ENCODE data around the gene SYNPR. TPM values are rescaled to one million over a fixed set of nuclear protein-coding genes. Genes with fewer than 3 reads are reported as not detected.

The SYNPR gene
- total and polyA plus RNA-seq, 8 donors: 0.13 to 0.42 (median 0.20) TPM; not detected in 4

DNA sequence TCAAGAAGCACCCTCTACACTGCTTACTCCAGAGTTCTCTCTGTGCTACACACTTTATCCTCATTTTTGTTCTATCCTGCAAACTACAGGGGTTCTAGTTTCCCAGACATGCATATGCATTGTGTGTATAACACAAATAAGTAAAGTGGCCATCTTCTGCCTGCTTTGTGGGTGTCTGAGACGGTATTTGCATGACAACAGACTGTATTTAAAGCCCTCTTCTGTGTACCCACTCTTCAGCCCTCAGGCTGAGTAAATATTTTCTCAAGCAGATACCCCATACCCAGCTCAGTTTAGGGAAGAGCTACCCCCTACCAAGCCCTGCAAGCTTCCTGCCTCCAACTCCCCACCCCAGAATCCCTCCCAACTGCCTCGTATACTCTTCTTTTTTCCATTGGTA, 31.7 kb downstream of the SYNPR start:
- intact Hi-C loops (cut with DNase I): no loop called here
- H3K27ac ChIP-seq: no peak overlapping the region
- no peaks in the 10 kb centered on the region for H3K27me3 ChIP-seq
- H3K4me3 ChIP-seq: no peak overlapping the region
- TF ChIP-seq, protein P1, sequence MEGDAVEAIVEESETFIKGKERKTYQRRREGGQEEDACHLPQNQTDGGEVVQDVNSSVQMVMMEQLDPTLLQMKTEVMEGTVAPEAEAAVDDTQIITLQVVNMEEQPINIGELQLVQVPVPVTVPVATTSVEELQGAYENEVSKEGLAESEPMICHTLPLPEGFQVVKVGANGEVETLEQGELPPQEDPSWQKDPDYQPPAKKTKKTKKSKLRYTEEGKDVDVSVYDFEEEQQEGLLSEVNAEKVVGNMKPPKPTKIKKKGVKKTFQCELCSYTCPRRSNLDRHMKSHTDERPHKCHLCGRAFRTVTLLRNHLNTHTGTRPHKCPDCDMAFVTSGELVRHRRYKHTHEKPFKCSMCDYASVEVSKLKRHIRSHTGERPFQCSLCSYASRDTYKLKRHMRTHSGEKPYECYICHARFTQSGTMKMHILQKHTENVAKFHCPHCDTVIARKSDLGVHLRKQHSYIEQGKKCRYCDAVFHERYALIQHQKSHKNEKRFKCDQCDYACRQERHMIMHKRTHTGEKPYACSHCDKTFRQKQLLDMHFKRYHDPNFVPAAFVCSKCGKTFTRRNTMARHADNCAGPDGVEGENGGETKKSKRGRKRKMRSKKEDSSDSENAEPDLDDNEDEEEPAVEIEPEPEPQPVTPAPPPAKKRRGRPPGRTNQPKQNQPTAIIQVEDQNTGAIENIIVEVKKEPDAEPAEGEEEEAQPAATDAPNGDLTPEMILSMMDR (IDR thresholded peaks at IDR 0.05): no peak
- ATAC-seq (no peak), DNase-seq (no peak)
- H3K9me3 ChIP-seq: no peaks in the 10 kb centered on the region
- H3K4me1 ChIP-seq: no peaks in the 10 kb centered on the region
- H3K36me3 ChIP-seq: no peaks in the 10 kb centered on the region

DNA sequence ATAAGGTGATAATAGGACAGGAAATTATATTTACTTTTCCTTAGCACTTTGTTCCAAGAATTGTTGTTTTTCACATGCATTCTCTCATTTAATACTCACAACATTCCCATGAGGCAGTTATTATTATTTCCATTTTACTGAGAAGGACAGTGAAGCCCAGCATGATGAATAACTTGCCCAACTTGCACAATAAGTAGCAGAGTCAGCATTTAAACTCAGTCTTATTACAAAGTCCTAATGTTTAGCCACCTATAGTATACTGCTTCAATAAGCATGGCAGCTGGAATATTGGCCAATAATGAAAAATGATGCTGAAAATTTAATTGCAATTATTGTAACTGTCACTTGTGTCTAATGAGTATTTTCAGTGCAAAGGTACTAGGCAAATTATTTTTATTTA, 45.7 kb downstream of the SYNPR start:
- DNase-seq (no peak), ATAC-seq (no peak)
- no peaks in the 10 kb centered on the region for H3K9me3 ChIP-seq
- no peaks in the 10 kb centered on the region for H3K36me3 ChIP-seq
- no peaks in the 10 kb centered on the region for H3K27me3 ChIP-seq
- TF ChIP-seq, protein P1 (IDR thresholded peaks at IDR 0.05): no peak
- no peak overlapping the region for H3K27ac ChIP-seq
- intact Hi-C loops (cut with DNase I): no loop called here
- no peak overlapping the region for H3K4me3 ChIP-seq
- H3K4me1 ChIP-seq: no peaks in the 10 kb centered on the region

DNA sequence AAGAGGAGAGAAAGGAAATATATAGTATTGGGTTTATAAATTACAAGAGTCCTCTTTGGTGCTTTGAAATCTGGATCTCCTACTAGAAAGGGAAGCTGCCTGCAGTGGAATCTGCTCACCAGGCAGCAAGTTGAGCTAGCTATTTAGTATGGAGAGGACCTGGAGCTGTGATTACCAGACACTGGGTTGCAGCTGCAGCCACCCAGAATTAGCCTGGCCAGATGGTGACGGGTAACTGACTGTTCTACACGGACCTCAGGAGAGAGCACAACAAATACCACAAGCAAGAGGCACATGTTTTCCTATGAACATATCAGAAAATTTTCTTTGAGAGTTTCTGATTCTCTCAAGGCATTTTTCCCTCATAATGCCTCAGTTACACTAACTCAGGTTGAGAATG, 46.5 kb downstream of the SYNPR start:
- DNase-seq: no peak
- H3K9me3 ChIP-seq: no peaks in the 10 kb centered on the region
- H3K27ac ChIP-seq: no peak overlapping the region
- no peaks in the 10 kb centered on the region for H3K36me3 ChIP-seq
- TF ChIP-seq, protein P1 (IDR thresholded peaks at IDR 0.05): no peak
- intact Hi-C loops (cut with DNase I): no loop called here
- H3K4me3 ChIP-seq: no peak overlapping the region
- no peak for ATAC-seq
- no peaks in the 10 kb centered on the region for H3K4me1 ChIP-seq
- H3K27me3 ChIP-seq: no peaks in the 10 kb centered on the region

GRCh38 chr3:63325386-63325785, 47.3 kb downstream of the SYNPR start:
- H3K36me3 ChIP-seq: no peaks in the 10 kb centered on the region

GRCh38 chr3:63328365-63328764, 50.3 kb downstream of the SYNPR start:
- no peak for DNase-seq
- H3K27me3 ChIP-seq: no peaks in the 10 kb centered on the region
- intact Hi-C loops (cut with DNase I): no loop called here
- ATAC-seq: no peak
- no peaks in the 10 kb centered on the region for H3K9me3 ChIP-seq
- H3K4me3 ChIP-seq: no peak overlapping the region
- no peak overlapping the region for H3K27ac ChIP-seq
- no peaks in the 10 kb centered on the region for H3K4me1 ChIP-seq
- TF ChIP-seq, protein P1 (IDR thresholded peaks at IDR 0.05): no peak
- no peaks in the 10 kb centered on the region for H3K36me3 ChIP-seq

More at GRCh38 chr3:63325386-63325785, 47.3 kb downstream of the SYNPR start:
- no peak overlapping the region for H3K4me3 ChIP-seq
- no peaks in the 10 kb centered on the region for H3K4me1 ChIP-seq
- ATAC-seq (no peak), DNase-seq (no peak)
- no peak overlapping the region for H3K27ac ChIP-seq
- TF ChIP-seq, protein P1 (IDR thresholded peaks at IDR 0.05): no peak
- no peaks in the 10 kb centered on the region for H3K9me3 ChIP-seq
- H3K27me3 ChIP-seq: no peaks in the 10 kb centered on the region
- intact Hi-C loops (cut with DNase I): no loop called here

Data from left lung (tissue), 10 donors.